SK-N-MC (cell line): ENCODE measurements around the gene TRIM42.

Experiments
- DNase-seq: peaks from one replicate; pipeline ENCODE4 v3.0.0-alpha.2; 2011; ENCODE audit warnings: low read depth, low spot score
- H3K27ac ChIP-seq: fragments of 200-600 bp; sonication (generic); 2 replicates; pipeline ENCODE4 v1.5.1; 2016; ENCODE audit warnings: mixed run types
- H3K36me3 ChIP-seq: fragments of 200-600 bp; sonication (generic); 2 replicates; pipeline ENCODE4 v1.6.1; 2017; ENCODE audit warnings: antibody characterized with exemption, low read length, mixed read lengths; ENCODE audit not compliant: insufficient read depth
- H3K4me3 ChIP-seq: fragments of 200-600 bp; sonication (generic); 2 replicates; pipeline ENCODE4 v1.5.1; 2016
- H3K9ac ChIP-seq: fragments of 200-600 bp; sonication (generic); 2 replicates; pipeline ENCODE4 v1.8.0; 2017; ENCODE audit warnings: mixed run types, mixed read lengths; ENCODE audit not compliant: insufficient read length
- H3K9me3 ChIP-seq: fragments of 200-600 bp; sonication (generic); 2 replicates; pipeline ENCODE4 v1.6.1; 2017; ENCODE audit warnings: low read depth, mild to moderate bottlenecking, antibody characterized with exemption, low read length, moderate library complexity, mixed read lengths
- EZH2 ChIP-seq: fragments of 200-600 bp; sonication (generic); IDR thresholded peaks from one replicate; pipeline ENCODE4 v1.6.1; 2017; ENCODE audit warnings: antibody characterized with exemption
- FOXP2 ChIP-seq: optimal IDR thresholded peaks from 2 replicates; pipeline ENCODE3; 2011; ENCODE audit warnings: mild to moderate bottlenecking, moderate library complexity; ENCODE audit not compliant: insufficient read depth; ENCODE audit errors: extremely low read length, control extremely low read depth
- POLR2AphosphoS5 ChIP-seq: IDR thresholded peaks from 2 replicates; pipeline ENCODE4 v1.6.1; 2012; ENCODE audit warnings: mild to moderate bottlenecking, low read depth, low read length, borderline replicate concordance

TRIM42 gene

GRCh38 chr3:140664111-140664510 lies 13.8 kb upstream of the TRIM42 start:
- Histone ChIP-seq H3K4me3 (no peak overlapping the region), H3K9ac (no peak overlapping the region), H3K36me3 (no peaks in the 10 kb centered on the region), H3K27ac (no peak overlapping the region), H3K9me3 (no peaks in the 10 kb centered on the region)
- TF ChIP-seq POLR2AphosphoS5 (no peak), EZH2 (no peak), FOXP2 (no peak)
- DNase-seq = no peak

- Histone ChIP-seq H3K36me3 (no peaks in the 10 kb centered on the region), H3K9ac (no peak overlapping the region), H3K4me3 (no peak overlapping the region), H3K9me3 (no peaks in the 10 kb centered on the region), H3K27ac (no peak overlapping the region)
- TF ChIP-seq FOXP2 (no peak), POLR2AphosphoS5 (no peak), EZH2 (no peak)
- DNase-seq = no peak
Observed at GRCh38 chr3:140682586-140682985, 4.7 kb downstream of the TRIM42 start.

- TF ChIP-seq EZH2 = no peak
- Histone ChIP-seq H3K9ac (no peak overlapping the region), H3K9me3 (no peaks in the 10 kb centered on the region), H3K36me3 (no peaks in the 10 kb centered on the region), H3K27ac (no peak overlapping the region), H3K4me3 (no peak overlapping the region)
- no peak for DNase-seq
Observed at GRCh38 chr3:140686128-140686527, 8.3 kb downstream of the TRIM42 start.

GRCh38 chr3:140686948-140687347 lies 9.1 kb downstream of the TRIM42 start:
- DNase-seq = no peak
- no peaks in the 10 kb centered on the region for H3K9me3 ChIP-seq
- H3K36me3 ChIP-seq = no peaks in the 10 kb centered on the region
- H3K9ac ChIP-seq = no peak overlapping the region
- H3K4me3 ChIP-seq = no peak overlapping the region
- TF ChIP-seq EZH2 = no peak
- no peak for TF ChIP-seq FOXP2
- no peak for TF ChIP-seq POLR2AphosphoS5
- no peak overlapping the region for H3K27ac ChIP-seq

GRCh38 chr3:140695361-140696061 lies 17.6 kb downstream of the TRIM42 start:
- TF ChIP-seq EZH2 = no peak
- no peak for TF ChIP-seq POLR2AphosphoS5
- Histone ChIP-seq H3K36me3 (no peaks in the 10 kb centered on the region), H3K9ac (no peak overlapping the region), H3K4me3 (no peak overlapping the region), H3K9me3 (no peaks in the 10 kb centered on the region), H3K27ac (no peak overlapping the region)
- no peak for DNase-seq

GRCh38 chr3:140699516-140700231 lies 21.8 kb downstream of the TRIM42 start:
- no peak overlapping the region for H3K4me3 ChIP-seq
- no peak overlapping the region for H3K27ac ChIP-seq
- no peak overlapping the region for H3K9ac ChIP-seq
- TF ChIP-seq POLR2AphosphoS5 (no peak), EZH2 (no peak), FOXP2 (no peak)
- H3K36me3 ChIP-seq = no peaks in the 10 kb centered on the region
- DNase-seq = no peak
- no peaks in the 10 kb centered on the region for H3K9me3 ChIP-seq

GRCh38 chr3:140702281-140702680 lies 24.4 kb downstream of the TRIM42 start:
- Histone ChIP-seq H3K9ac (no peak overlapping the region), H3K9me3 (no peaks in the 10 kb centered on the region), H3K36me3 (no peaks in the 10 kb centered on the region), H3K27ac (no peak overlapping the region), H3K4me3 (no peak overlapping the region)
- no peak for DNase-seq
- TF ChIP-seq EZH2 = no peak
- no peak for TF ChIP-seq POLR2AphosphoS5
- TF ChIP-seq FOXP2 = no peak

- Histone ChIP-seq H3K36me3 (no peaks in the 10 kb centered on the region), H3K4me3 (no peak overlapping the region), H3K9ac (no peak overlapping the region), H3K9me3 (no peaks in the 10 kb centered on the region), H3K27ac (no peak overlapping the region)
- DNase-seq = no peak
- TF ChIP-seq POLR2AphosphoS5 = no peak
- no peak for TF ChIP-seq FOXP2
- TF ChIP-seq EZH2 = no peak
Observed at GRCh38 chr3:140703496-140703895, 25.6 kb downstream of the TRIM42 start.

- TF ChIP-seq FOXP2 (no peak), EZH2 (no peak), POLR2AphosphoS5 (no peak)
- Histone ChIP-seq H3K27ac (no peak overlapping the region), H3K9ac (no peak overlapping the region), H3K9me3 (no peaks in the 10 kb centered on the region), H3K36me3 (no peaks in the 10 kb centered on the region), H3K4me3 (no peak overlapping the region)
- DNase-seq = no peak
Observed at GRCh38 chr3:140704733-140705132, 26.9 kb downstream of the TRIM42 start.
